ENCODE results near the gene TNFRSF21.
"Not testable (repeated sequence)": the region's sequence is repeated elsewhere in the genome, so short reads cannot be mapped to it uniquely, and the experiment has no call there.

TNFRSF21 gene

DNA sequence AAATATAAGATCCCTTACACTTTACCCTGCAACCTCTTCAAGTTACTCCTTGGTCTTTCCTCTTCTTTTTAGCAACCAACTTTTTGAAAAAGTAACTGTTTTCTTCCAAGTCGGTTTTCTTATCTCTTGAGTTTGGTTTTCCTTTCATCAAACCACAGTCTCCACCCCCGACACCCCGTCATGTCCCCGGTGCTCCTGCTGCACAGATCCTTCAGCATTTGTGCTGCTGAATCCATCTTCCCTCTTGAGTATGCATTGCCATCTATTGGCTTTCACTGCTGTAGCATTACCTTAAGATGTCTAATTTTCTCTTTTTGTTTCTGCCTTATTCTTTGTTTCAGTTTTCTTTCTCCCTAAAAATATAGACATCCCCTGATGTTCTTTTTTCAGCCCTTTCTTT lies 11.9 kb upstream of the TNFRSF21 start:
- no peak for DNase-seq (ENCODE audit: low spot score)

- no peak for DNase-seq (ENCODE audit: low spot score)
Measured at GRCh38 chr6:47319867-47320266, 10.2 kb upstream of the TNFRSF21 start.

- no peak for DNase-seq (ENCODE audit: low spot score)
Measured at GRCh38 chr6:47319382-47319781, 9.7 kb upstream of the TNFRSF21 start.

- DNase-seq (ENCODE audit: low spot score): no peak
Measured at GRCh38 chr6:47318236-47318989, 8.7 kb upstream of the TNFRSF21 start.

GRCh38 chr6:47315181-47315580 lies 5.5 kb upstream of the TNFRSF21 start:
- DNase-seq (ENCODE audit: low spot score): not testable (repeated sequence)

GRCh38 chr6:47310131-47310480 lies 401 bp upstream of the TNFRSF21 start:
- no peak for DNase-seq (ENCODE audit: low spot score)

DNA sequence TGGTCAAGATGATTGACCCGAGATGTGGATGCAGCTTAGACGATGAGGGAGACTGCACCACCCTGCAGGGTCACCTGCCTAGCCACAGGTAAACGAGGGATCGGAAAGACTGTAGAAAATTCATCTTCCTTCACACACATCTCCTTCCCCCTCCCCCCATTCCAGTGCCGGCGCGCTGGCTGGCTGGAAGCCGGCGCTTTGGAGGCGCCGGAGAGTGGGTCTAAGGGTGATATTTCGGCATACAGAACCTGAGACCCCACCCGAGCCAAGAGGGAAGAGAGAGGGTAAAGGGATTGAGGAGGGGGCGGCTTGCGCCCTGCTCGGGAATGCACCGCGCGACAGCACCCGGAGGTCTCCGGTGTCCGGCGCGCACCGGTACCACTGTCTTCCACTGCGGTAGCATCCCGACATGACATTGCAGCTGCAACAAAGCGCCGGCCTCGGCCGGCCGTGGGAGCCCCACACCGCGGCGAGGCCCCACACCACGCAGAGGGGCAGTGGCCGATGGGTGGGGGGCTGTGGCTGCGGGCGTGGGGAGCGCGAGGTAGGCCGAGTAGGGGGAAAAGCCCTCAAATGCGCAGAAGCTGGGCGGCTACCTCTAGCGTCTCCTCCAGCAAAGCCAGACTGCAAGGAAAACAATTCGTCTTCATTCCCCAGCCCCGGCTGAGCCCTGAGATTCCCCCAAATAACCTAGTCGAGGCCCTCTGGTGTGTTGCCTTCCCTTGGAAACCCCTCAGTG lies 984 bp downstream of the TNFRSF21 start:
- DNase-seq (ENCODE audit: low spot score): no peak

DNA sequence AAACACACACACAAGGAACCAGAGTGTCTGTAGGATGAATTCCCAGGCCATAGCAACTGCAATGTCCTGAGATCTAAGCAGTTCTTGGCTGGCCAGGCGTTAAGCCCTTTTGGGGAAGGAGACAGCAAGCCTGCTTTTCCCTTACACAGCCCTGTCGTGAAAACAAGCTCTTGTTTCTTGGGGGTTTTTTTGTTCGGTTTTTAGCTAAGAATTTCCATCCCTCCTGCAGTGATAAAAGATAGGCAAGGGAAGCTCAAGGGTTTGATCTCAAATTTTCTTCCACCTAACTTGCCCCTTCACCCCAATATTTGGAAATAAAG lies 1.5 kb downstream of the TNFRSF21 start:
- no peak for DNase-seq (ENCODE audit: low spot score)

GRCh38 chr6:47307362-47308197 lies 2.1 kb downstream of the TNFRSF21 start:
- DNase-seq (ENCODE audit: low spot score): no peak

DNA sequence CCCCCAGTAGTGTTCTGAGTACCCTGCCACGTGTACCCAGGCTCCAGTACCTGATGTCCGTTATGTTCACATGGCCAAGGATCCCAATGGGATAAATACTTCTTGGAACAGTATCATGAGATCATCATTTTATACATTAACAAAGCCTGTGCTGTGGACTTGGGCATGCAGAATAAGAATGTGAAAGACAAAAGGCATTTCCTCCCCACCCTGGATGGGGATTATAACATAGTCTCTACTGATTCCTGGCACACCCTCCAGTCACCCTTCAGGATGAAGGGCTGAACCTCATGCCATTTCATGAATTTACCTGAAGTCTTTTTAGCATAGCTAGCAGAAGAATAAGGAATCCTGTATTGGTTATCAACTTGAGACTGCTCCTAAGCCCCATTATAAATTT lies 2.8 kb downstream of the TNFRSF21 start:
- no peak for DNase-seq (ENCODE audit: low spot score)

- no peak for DNase-seq (ENCODE audit: low spot score)
Measured at GRCh38 chr6:47303861-47304260, 5.8 kb downstream of the TNFRSF21 start.

GRCh38 chr6:47303342-47303741 lies 6.4 kb downstream of the TNFRSF21 start:
- DNase-seq (ENCODE audit: low spot score): no peak

DNA sequence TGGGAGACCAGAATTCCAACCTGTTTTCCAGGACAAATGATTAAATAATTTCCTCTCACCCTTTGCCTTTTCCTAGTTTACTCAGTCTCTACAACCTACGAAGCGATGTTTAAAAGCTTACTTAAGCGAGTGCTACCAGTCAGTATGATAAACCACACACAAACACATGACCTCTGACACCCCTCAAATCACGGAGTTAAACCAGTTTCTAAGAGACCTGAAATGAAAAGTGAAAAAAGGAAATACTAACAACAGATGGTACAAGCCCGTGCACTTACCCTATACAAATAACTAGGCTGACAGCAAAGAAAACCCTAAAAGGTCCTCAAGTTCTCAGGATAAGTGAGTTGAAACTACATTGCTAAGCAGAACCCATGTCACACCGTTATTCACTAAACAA lies 7.7 kb downstream of the TNFRSF21 start:
- DNase-seq (ENCODE audit: low spot score): no peak

DNA sequence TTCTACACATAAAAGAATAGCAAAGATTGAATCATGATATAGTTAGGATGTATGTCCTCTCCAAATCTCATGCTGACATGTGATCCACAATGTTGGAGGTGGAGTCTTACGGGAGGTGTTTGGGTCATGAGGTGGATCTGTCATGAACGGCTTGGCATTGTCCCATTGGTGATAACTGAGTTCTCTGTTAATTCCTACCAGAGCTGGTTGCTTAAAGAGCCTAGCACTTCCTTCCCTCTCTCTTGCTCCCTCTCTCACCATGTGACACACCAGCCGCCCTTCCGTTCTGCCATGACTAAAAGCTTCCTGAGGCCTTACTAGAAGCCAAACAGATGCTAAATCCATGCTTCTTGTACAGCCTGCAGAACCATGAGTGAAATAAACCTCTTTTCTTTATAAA lies 8.3 kb downstream of the TNFRSF21 start:
- no peak for DNase-seq (ENCODE audit: low spot score)

DNA sequence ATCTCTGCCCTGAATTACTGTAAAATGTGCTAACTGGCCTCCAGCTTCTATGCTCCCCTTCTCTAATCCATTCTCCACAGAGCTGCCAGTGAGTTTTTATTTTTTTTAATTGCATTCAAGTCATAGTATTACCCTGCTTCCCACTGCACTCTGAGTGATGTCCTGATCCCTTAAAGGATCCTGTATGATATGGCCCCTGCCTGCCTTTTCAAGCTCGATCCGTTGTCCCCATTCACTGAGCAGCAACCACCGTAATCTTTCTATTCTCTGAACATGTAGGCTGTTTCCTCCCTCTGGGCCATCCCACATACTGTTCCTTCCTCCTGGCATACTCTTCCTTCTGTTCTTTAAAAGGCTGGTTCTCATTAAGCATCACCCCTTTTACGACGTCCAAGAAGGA lies 9.3 kb downstream of the TNFRSF21 start:
- no peak for DNase-seq (ENCODE audit: low spot score)

DNA sequence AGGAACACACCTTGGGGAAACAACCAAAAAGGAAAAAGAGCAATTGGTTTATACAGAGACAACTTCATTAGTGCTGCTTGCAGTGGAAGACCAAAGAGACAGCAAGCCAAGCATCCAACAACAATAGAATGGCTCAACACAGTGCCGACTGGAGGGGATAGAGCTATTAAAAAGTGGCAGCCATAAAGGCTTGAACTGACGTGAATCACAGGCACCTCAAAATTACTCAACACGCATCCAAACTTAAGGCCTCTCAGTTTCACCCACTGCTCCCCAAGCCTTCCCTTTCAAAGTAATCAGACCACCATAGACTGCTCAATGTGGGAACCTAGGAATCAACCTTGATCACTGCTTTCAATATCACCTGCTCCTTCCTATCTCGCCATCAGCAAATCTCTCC lies 9.7 kb downstream of the TNFRSF21 start:
- no peak for DNase-seq (ENCODE audit: low spot score)

GRCh38 chr6:47298475-47298874 lies 11.2 kb downstream of the TNFRSF21 start:
- DNase-seq (ENCODE audit: low spot score): no peak

DNA sequence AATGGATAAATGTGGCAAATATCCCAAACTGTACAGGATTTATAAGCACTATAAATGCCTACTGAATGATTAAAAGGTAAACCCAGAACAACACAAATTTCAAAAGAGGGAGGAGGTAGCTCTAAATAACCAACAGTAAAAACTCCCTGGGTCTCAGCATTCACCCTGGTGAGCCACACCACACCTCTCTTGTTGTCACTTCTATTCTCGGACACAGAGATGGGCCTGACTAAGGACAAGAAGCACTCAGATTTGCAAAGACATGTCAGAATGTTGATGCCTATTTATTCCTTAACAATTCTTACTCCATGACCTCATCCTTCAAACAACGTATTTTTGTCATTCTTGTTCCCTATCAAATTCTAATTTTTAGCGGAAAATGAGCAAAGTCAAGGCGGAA lies 14.7 kb downstream of the TNFRSF21 start:
- no peak for DNase-seq (ENCODE audit: low spot score)

- no peak for DNase-seq (ENCODE audit: low spot score)
Measured at GRCh38 chr6:47292944-47293343, 16.8 kb downstream of the TNFRSF21 start.

- no peak for DNase-seq (ENCODE audit: low spot score)
Measured at GRCh38 chr6:47292027-47292426, 17.7 kb downstream of the TNFRSF21 start.

GRCh38 chr6:47290124-47290834 lies 19.4 kb downstream of the TNFRSF21 start:
- no peak for DNase-seq (ENCODE audit: low spot score)
